ENCODE results near the gene SH3TC1.

DNA sequence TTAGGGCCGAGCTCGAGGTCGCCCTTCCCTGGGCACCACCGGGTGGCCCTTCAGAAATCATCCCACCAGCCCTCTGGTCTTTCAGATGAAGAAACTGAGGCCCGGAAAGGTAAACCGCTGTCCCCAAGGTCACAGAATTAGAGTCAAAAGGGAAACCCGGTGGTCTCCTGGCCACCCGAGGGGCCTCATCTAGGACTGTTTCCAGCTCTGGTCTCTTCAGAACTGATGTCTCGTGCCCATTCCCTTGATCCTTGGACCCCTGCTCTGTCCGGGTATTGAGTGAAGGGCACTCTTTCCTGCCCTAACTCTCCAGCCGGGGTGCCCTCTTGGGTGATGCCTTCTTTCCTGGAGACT is 71.3 kb downstream of the SH3TC1 start:
- TF ChIP-seq CTCF (IDR thresholded peaks at IDR 0.05; ENCODE audit: low read depth, low read length, poor library complexity, severe bottlenecking) (no peak), EZH2phosphoT487 (IDR thresholded peaks at IDR 0.05; ENCODE audit: borderline replicate concordance, low read length) (no peak)
